Measurements from ENCODE around the gene EFL1.

- TF ChIP-seq CTCF (IDR thresholded peaks at IDR 0.05) (no peak), CHD2 (IDR thresholded peaks at IDR 0.05; ENCODE audit: low read length, partially characterized antibody) (no peak), EP300 (IDR thresholded peaks at IDR 0.05; ENCODE audit: borderline replicate concordance in 1 of 2, low read depth in 1 of 2, low read length in 1 of 2) (no peak), POLR2AphosphoS5 (IDR thresholded peaks at IDR 0.05; ENCODE audit: low read depth, low read length) (no peak)
Measured at GRCh38 chr15:82140886-82141285, 121.6 kb downstream of the EFL1 start.
